SU-DHL-6 (cell line): ENCODE results near the gene COL18A1.

Experiments used
- EZH2phosphoT487 ChIP-seq: fragments of 200-600 bp; sonication (generic), shearing (Covaris generic); conservative IDR thresholded peaks from 2 replicates; pipeline ENCODE4 v1.6.1; 2018; ENCODE audit warnings: mild to moderate bottlenecking, antibody characterized with exemption, low read length, moderate library complexity, mixed read lengths
- TF ChIP-seq, protein P1 (sequence below): fragments of 200-600 bp; sonication (generic); IDR thresholded peaks from one replicate; pipeline ENCODE4 v1.5.1; 2017; ENCODE audit warnings: antibody characterized with exemption, mild to moderate bottlenecking, low read length, moderate library complexity; ENCODE audit not compliant: insufficient read depth, poor library complexity, severe bottlenecking

DNA sequence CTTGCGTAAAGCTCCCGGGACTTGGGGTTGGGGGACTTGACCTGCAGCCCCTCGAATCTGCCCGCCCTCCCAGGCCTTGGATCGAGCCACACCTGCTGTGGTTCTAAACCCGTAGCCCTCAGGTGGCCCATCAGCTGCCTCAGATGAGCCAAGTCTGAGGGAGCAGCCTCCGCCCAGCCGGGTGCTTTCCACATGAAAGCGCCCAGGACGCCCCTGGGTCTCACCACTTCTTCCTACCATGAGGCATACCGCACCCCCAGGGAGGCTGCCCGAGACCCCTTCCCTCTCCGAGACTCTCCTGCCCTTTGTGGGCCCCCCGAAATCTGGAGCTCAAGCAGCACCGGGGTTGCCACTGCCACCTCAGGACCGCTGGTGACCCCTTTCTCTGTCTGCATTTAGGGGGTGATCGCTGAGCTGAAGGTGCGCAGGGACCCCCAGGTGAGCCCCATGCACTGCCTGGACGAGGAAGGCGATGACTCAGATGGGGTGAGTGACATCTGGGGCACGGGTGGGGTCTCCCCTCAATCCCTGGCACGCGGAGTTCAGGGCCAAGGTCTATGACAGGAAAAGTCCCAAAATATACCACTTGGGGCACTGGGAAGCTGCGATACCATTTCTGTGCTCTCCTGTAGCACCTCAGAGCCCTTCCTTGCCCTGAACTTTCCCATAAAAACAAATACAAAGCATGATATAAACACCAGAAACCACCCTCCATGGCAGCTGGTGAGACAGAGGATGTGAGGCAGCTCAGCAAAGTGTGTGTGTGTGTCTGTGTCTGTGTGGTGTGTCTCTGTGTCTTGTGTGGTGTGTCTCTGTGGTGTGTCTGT lies 68.7 kb downstream of the COL18A1 start:
- TF ChIP-seq, protein P1, sequence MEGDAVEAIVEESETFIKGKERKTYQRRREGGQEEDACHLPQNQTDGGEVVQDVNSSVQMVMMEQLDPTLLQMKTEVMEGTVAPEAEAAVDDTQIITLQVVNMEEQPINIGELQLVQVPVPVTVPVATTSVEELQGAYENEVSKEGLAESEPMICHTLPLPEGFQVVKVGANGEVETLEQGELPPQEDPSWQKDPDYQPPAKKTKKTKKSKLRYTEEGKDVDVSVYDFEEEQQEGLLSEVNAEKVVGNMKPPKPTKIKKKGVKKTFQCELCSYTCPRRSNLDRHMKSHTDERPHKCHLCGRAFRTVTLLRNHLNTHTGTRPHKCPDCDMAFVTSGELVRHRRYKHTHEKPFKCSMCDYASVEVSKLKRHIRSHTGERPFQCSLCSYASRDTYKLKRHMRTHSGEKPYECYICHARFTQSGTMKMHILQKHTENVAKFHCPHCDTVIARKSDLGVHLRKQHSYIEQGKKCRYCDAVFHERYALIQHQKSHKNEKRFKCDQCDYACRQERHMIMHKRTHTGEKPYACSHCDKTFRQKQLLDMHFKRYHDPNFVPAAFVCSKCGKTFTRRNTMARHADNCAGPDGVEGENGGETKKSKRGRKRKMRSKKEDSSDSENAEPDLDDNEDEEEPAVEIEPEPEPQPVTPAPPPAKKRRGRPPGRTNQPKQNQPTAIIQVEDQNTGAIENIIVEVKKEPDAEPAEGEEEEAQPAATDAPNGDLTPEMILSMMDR: no peak
- TF ChIP-seq EZH2phosphoT487: no peak
